ENCODE data around the gene CD248.
"Not testable (repeated sequence)": the region's sequence is repeated elsewhere in the genome, so short reads cannot be mapped to it uniquely, and the experiment has no call there.

Gene CD248

GRCh38 chr11:66288671-66289547, 27.9 kb downstream of the CD248 start, which contains the start of gene YIF1A:
YIF1A (minus strand) TSS chr11:66289143; CDS start chr11:66288985, 158 bp downstream.
- DNase-seq (ENCODE audit: low spot score), result peak; percentile 100

- no peak for DNase-seq (ENCODE audit: low spot score)
Measured at GRCh38 chr11:66287889-66288670, 28.8 kb downstream of the CD248 start.

GRCh38 chr11:66287211-66287888, 29.5 kb downstream of the CD248 start:
- DNase-seq (ENCODE audit: low spot score), result no peak

GRCh38 chr11:66286699-66287098, 30.1 kb downstream of the CD248 start:
- DNase-seq (ENCODE audit: low spot score), result no peak

- no peak for DNase-seq (ENCODE audit: low spot score)
Measured at GRCh38 chr11:66285250-66285947, 31.4 kb downstream of the CD248 start.

GRCh38 chr11:66284526-66285078, 32.2 kb downstream of the CD248 start:
- DNase-seq (ENCODE audit: low spot score), result no peak

- DNase-seq (ENCODE audit: low spot score), result no peak
Measured at GRCh38 chr11:66283461-66284105, 33.3 kb downstream of the CD248 start.

- DNase-seq (ENCODE audit: low spot score), result peak; percentile 98
Measured at GRCh38 chr11:66282468-66283455, 34.1 kb downstream of the CD248 start.

GRCh38 chr11:66281776-66282467, 34.9 kb downstream of the CD248 start:
- no peak for DNase-seq (ENCODE audit: low spot score)

- no peak for DNase-seq (ENCODE audit: low spot score)
Measured at GRCh38 chr11:66281001-66281400, 35.8 kb downstream of the CD248 start.

- no peak for DNase-seq (ENCODE audit: low spot score)
Measured at GRCh38 chr11:66280428-66280827, 36.4 kb downstream of the CD248 start.

GRCh38 chr11:66279092-66279734, 37.6 kb downstream of the CD248 start:
- no peak for DNase-seq (ENCODE audit: low spot score)

- peak; percentile 60 for DNase-seq (ENCODE audit: low spot score)
Measured at GRCh38 chr11:66278363-66279091, 38.3 kb downstream of the CD248 start.

GRCh38 chr11:66277471-66278362, 39.1 kb downstream of the CD248 start, which contains the start of gene CNIH2:
CNIH2 (plus strand) TSS chr11:66278175; CDS start chr11:66278457, 282 bp downstream.
- peak; percentile 76 for DNase-seq (ENCODE audit: low spot score)

- not testable (repeated sequence) for DNase-seq (ENCODE audit: low spot score)
Measured at GRCh38 chr11:66277064-66277463, 39.8 kb downstream of the CD248 start.

- DNase-seq (ENCODE audit: low spot score), result not testable (repeated sequence)
Measured at GRCh38 chr11:66276619-66277018, 40.2 kb downstream of the CD248 start.

Measured in AG08396 (cell line).